GM23248 (cell line): ENCODE measurements around the gene G0S2.

Experiments
- EZH2 ChIP-seq: fragments of 200-600 bp; sonication (generic); IDR thresholded peaks from 2 replicates; pipeline ENCODE4 v1.6.1; 2018; ENCODE audit warnings: antibody characterized with exemption, mild to moderate bottlenecking; ENCODE audit not compliant: insufficient read depth, poor library complexity, severe bottlenecking
- EZH2phosphoT487 ChIP-seq: fragments of 200-600 bp; sonication (generic); IDR thresholded peaks from 2 replicates; pipeline ENCODE4 v1.6.1; 2018; ENCODE audit warnings: antibody characterized with exemption, moderate library complexity, mild to moderate bottlenecking, low read depth; ENCODE audit not compliant: insufficient read depth

DNA sequence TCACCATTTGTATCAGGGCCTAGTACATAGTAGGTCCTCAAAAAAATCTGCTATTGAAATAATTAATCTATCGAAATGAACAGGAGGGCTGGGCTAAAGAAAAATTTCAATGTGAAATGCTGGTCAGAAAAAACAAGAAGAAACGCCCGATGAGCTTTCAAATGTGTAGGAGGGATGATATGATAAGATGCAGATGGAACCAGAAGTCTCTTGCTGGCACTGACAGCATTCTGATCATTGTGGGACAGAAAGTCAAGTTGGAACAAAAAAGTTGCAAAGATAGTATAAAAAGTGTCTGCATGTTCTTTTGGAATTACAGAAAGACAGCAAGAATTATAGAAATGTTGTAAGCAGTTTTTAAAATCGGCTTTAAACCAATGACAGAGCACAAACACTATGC lies 11.1 kb downstream of the G0S2 start:
- TF ChIP-seq EZH2, result no peak
- no peak for TF ChIP-seq EZH2phosphoT487
